Small intestine (tissue), 7 donors: ENCODE data around the gene MCTP1. TPM values are rescaled to one million over a fixed set of nuclear protein-coding genes. Genes with fewer than 3 reads are reported as not detected.

Experiments used
- DNase-seq, 2 donors: peaks; one replicate each; pipeline versions ENCODE4 v3.0.0 to v3.0.0-alpha.2; 2013
- FAIRE-seq: peaks from 2 replicates; lab custom pipeline; 2012; peaks lifted over from hg19 to GRCh38; lab: Jason Lieb, UNC
- H3K27ac ChIP-seq, 3 donors: one replicate each; pipeline ENCODE4 v1.5.1; 2013; ENCODE audit warnings: low read length in 2 of 3, mild to moderate bottlenecking in 2 of 3, control low read depth in 1 of 3, inconsistent platforms in 1 of 3, low read depth in 1 of 3, moderate library complexity in 1 of 3
- H3K27me3 ChIP-seq, 3 donors: one replicate each; pipeline ENCODE4 v1.6.1; 2013; ENCODE audit warnings: low read length in 3 of 3, inconsistent platforms in 1 of 3; ENCODE audit not compliant: control insufficient read depth in 3 of 3, insufficient read depth in 3 of 3
- H3K36me3 ChIP-seq, 3 donors: one replicate each; pipeline ENCODE4 v1.6.1; 2013; ENCODE audit warnings: low read length in 3 of 3, inconsistent platforms in 1 of 3, low read depth in 1 of 3, mild to moderate bottlenecking in 1 of 3, moderate library complexity in 1 of 3; ENCODE audit not compliant: control insufficient read depth in 3 of 3, insufficient read depth in 2 of 3
- H3K4me1 ChIP-seq, 3 donors: one replicate each; pipeline ENCODE4 v1.6.1; 2013; ENCODE audit warnings: low read length in 2 of 3, inconsistent platforms in 1 of 3, low read depth in 1 of 3, mild to moderate bottlenecking in 1 of 3, moderate library complexity in 1 of 3; ENCODE audit not compliant: control insufficient read depth in 3 of 3, insufficient read depth in 2 of 3
- H3K4me3 ChIP-seq, 3 donors: one replicate each; pipeline ENCODE4 v1.5.1; 2013; ENCODE audit warnings: low read length in 3 of 3, control low read depth in 1 of 3, inconsistent platforms in 1 of 3, low read depth in 1 of 3, mild to moderate bottlenecking in 1 of 3, moderate library complexity in 1 of 3
- H3K9me3 ChIP-seq, 2 donors: one replicate each; pipeline ENCODE4 v1.6.1; 2013; ENCODE audit warnings: low read depth in 1 of 2, low read length in 1 of 2; ENCODE audit not compliant: control insufficient read depth in 2 of 2, insufficient read depth in 1 of 2
- WGBS, 3 donors: extraction: QIAGEN DNeasy Blood & Tissue Kit; methylation state at CpG; one replicate each; pipeline ENCODE4 v1.1.7; 2013; 5-methylcytosine and 5-hydroxymethylcytosine counted together
- polyA plus RNA-seq, 4 donors: library from polyadenylated mRNA; stranded (reverse) in 3 of 4; unstranded in 1 of 4; fragments of 200-250 nt in 3 of 4; fragments of 120-200 nt in 1 of 4; gene quantifications; one replicate each; pipeline versions ENCODE4 v1.2.1 to v1.2.3, GENCODE V29; 2013
- donor health status: healthy with polysubstance abuse.
- donor health status: control.
- donor health status: control.
- donor health status: Bipolar disorder and iron deficiency.
- donor health status: healthy.

Gene MCTP1
- polyA plus RNA-seq, 4 donors: 0.22 to 6.1 (median 2.3) TPM

- FAIRE-seq: no peak
- 66 to 79% (median 67%) methylated on average over 2 of the region's 2 CpGs for WGBS, 3 donors
Observed at GRCh38 chr5:95191330-95191729, 93.6 kb downstream of the MCTP1 start.

GRCh38 chr5:95184924-95185323 is 100.0 kb downstream of the MCTP1 start:
- 73 to 88% (median 83%) methylated on average over 4 of the region's 4 CpGs for WGBS, 3 donors
- DNase-seq (no peak), FAIRE-seq (no peak)
- H3K27me3 ChIP-seq: no peaks in the 10 kb centered on the region
- no peaks in the 10 kb centered on the region for H3K9me3 ChIP-seq
- H3K4me1 ChIP-seq: no peaks in the 10 kb centered on the region
- no peaks in the 10 kb centered on the region for H3K36me3 ChIP-seq
- H3K27ac ChIP-seq: no peak overlapping the region
- no peak overlapping the region for H3K4me3 ChIP-seq

More at GRCh38 chr5:95191330-95191729, 93.6 kb downstream of the MCTP1 start:
- DNase-seq: no peak
- H3K27ac ChIP-seq: no peak overlapping the region
- no peaks in the 10 kb centered on the region for H3K27me3 ChIP-seq
- H3K4me1 ChIP-seq: no peaks in the 10 kb centered on the region
- H3K36me3 ChIP-seq: no peaks in the 10 kb centered on the region
- no peaks in the 10 kb centered on the region for H3K9me3 ChIP-seq
- no peak overlapping the region for H3K4me3 ChIP-seq

GRCh38 chr5:95181644-95182043 is 103.2 kb downstream of the MCTP1 start:
- 44 to 68% (median 48%) methylated on average over 3 of the region's 3 CpGs for WGBS, 3 donors
- DNase-seq (no peak), FAIRE-seq (no peak)
- Histone ChIP-seq H3K9me3 (no peaks in the 10 kb centered on the region), H3K27ac (no peak overlapping the region), H3K36me3 (no peaks in the 10 kb centered on the region), H3K4me3 (no peak overlapping the region), H3K4me1 (no peaks in the 10 kb centered on the region), H3K27me3 (no peaks in the 10 kb centered on the region)

DNA sequence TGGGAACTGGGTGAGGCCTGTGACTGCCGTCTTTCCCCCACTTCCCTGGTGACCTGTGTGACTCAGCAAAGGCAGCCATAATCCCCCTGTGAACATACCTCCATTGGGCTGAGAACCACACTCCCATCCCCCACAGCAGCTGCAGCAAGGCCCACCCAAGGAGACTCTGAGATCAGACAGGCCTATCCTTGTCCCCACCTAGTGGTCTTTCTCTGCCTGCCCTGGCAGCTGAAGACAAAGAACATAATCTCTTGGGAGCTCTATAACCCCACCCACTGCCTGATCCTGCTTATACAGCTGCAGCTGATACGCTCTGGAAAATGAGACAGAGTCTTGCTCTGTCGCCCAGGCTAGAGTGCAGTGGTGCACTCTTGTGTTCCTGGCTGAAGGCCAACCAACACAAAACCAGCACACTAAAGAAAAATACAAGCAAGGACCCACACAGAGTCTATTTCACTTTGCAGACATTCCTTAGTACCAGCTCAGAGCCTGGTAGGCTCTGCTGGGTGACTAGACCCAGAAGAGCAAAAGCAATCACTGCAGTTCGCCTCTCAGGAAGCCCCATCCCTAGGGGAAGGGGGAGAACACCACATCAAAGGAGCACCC is 106.7 kb downstream of the MCTP1 start:
- no peaks in the 10 kb centered on the region for H3K27me3 ChIP-seq
- H3K4me1 ChIP-seq: no peaks in the 10 kb centered on the region
- DNase-seq (peak in 1 of 2 donors; percentile 9), FAIRE-seq (no peak)
- H3K4me3 ChIP-seq: no peak overlapping the region
- no peaks in the 10 kb centered on the region for H3K9me3 ChIP-seq
- no peak overlapping the region for H3K27ac ChIP-seq
- 35 to 46% (median 44%) methylated on average over 4 of the region's 4 CpGs for WGBS, 3 donors
- no peaks in the 10 kb centered on the region for H3K36me3 ChIP-seq

DNA sequence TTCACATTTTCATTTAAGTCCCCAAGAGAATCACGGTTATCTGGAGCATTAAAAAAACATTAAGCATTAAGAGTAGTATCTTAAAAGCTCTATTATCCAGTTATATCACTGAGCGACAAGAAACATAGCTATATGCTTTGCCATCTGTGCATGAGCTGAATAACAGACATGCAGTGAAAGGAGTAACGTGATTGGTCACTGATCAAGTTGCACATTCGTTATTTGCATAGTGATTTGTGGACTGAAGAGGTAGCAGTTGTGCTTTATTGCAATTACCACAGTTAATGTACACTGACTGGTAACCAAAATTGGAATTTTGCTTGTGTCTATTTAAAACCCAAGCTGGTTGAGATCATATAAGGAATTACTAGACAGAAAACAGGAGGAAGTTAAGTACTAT is 107.4 kb downstream of the MCTP1 start:
- no peaks in the 10 kb centered on the region for H3K36me3 ChIP-seq
- WGBS, 3 donors: 76 to 91% (median 78%) methylated on average over 4 of the region's 4 CpGs
- H3K27me3 ChIP-seq: no peaks in the 10 kb centered on the region
- no peak overlapping the region for H3K27ac ChIP-seq
- no peak for DNase-seq
- H3K4me3 ChIP-seq: no peak overlapping the region
- H3K9me3 ChIP-seq: no peaks in the 10 kb centered on the region
- FAIRE-seq: no peak
- no peaks in the 10 kb centered on the region for H3K4me1 ChIP-seq

DNA sequence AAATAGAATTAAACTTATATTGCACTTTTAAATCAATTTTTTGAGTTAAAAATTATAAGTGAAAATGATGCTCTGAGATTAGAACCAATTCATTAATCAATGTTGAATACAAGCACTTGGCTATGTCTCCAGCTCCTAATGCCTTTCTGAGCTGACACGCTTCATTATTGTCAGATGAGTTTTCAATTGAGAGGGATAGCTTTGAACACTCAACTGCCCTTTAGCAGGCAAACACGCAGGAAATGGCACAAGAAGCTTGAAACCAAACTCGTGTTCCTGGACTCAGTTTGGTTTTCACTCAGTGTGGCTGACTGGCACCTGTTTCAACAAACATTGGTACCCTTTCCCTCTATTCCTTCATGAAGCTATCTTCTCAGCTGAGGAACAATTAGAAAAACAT is 109.8 kb downstream of the MCTP1 start:
- H3K27me3 ChIP-seq: no peaks in the 10 kb centered on the region
- DNase-seq (no peak), FAIRE-seq (no peak)
- H3K27ac ChIP-seq: no peak overlapping the region
- WGBS, 3 donors: 55 to 66% (median 62%) methylated on average over 3 of the region's 3 CpGs
- H3K4me1 ChIP-seq: no peaks in the 10 kb centered on the region
- H3K4me3 ChIP-seq: no peak overlapping the region
- H3K36me3 ChIP-seq: no peaks in the 10 kb centered on the region
- no peaks in the 10 kb centered on the region for H3K9me3 ChIP-seq

DNA sequence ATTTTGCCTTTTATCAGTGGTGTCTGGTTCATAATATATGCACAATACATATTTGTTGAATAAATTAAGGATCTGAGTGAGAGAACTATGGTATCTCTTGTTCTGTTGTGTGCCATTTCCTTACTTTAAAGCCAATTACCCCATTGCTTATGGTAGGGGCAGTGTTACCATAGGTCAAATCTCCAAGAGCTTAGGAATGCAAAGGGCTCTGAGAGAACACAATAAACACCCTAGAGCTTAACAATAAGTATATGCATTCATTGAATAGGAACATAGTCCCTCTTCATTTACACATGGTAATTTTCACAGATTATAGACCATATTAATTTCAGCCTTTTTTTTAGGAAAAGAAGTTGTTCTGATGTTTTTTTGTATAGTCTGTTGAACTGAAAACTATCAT is 112.2 kb downstream of the MCTP1 start:
- Histone ChIP-seq H3K27ac (no peak overlapping the region), H3K4me1 (no peaks in the 10 kb centered on the region), H3K27me3 (no peaks in the 10 kb centered on the region), H3K36me3 (no peaks in the 10 kb centered on the region), H3K9me3 (no peaks in the 10 kb centered on the region), H3K4me3 (no peak overlapping the region)
- FAIRE-seq (no peak), DNase-seq (no peak)

GRCh38 chr5:95164861-95165260 is 120.0 kb downstream of the MCTP1 start:
- H3K27ac ChIP-seq: no peak overlapping the region
- no peaks in the 10 kb centered on the region for H3K4me1 ChIP-seq
- H3K27me3 ChIP-seq: no peaks in the 10 kb centered on the region
- no peak for FAIRE-seq
- no peaks in the 10 kb centered on the region for H3K9me3 ChIP-seq
- DNase-seq: no peak
- H3K36me3 ChIP-seq: no peaks in the 10 kb centered on the region
- H3K4me3 ChIP-seq: no peak overlapping the region
- 83 to 97% (median 84%) methylated on average over 2 of the region's 2 CpGs for WGBS, 3 donors

- Histone ChIP-seq H3K4me3 (no peak overlapping the region), H3K27ac (no peak overlapping the region), H3K4me1 (no peaks in the 10 kb centered on the region), H3K9me3 (no peaks in the 10 kb centered on the region), H3K36me3 (no peaks in the 10 kb centered on the region), H3K27me3 (no peaks in the 10 kb centered on the region)
- DNase-seq (no peak), FAIRE-seq (no peak)
Observed at GRCh38 chr5:95163079-95163478, 121.8 kb downstream of the MCTP1 start.
